ENCODE data around the gene LILRB3. TPM values are rescaled to one million over a fixed set of nuclear protein-coding genes. Genes with fewer than 3 reads are reported as not detected.
"Not testable (repeated sequence)": the region's sequence is repeated elsewhere in the genome, so short reads cannot be mapped to it uniquely, and the experiment has no call there.

The LILRB3 gene
- total and polyA plus RNA-seq, 2 of the 4 experiments (the other 2 are of a cell fraction), result not detected

GRCh38 chr19:54245936-54246335 is 23.1 kb upstream of the LILRB3 start:
- H3K9ac ChIP-seq (ENCODE audit: low read depth, low read length), result no peak overlapping the region
- H3K4ac ChIP-seq (ENCODE audit: low read depth, low read length), result no peak overlapping the region
- H3K4me1 ChIP-seq (ENCODE audit: control insufficient read depth, insufficient read depth, low read length), result no peaks in the 10 kb centered on the region
- H3K4me3 ChIP-seq (ENCODE audit: insufficient read depth, low read depth, low read length), result no peak overlapping the region
- no peak overlapping the region for H2AFZ ChIP-seq (replicated peaks; ENCODE audit: low read length, poor library complexity)
- no peak overlapping the region for H2BK5ac ChIP-seq (ENCODE audit: low read depth, low read length, poor library complexity, severe bottlenecking)
- dilution Hi-C loops (cut with HindIII; ENCODE audit: low sequenced_read_pairs, unreplicated experiment) (no loop called here), intact Hi-C loops (cut with micrococcal nuclease) (no loop called here), in situ Hi-C loops (cut with MboI; ENCODE audit: low sequenced_read_pairs) (no loop called here)
- H3K18ac ChIP-seq (ENCODE audit: low read depth, low read length), result no peak overlapping the region
- no peak for ATAC-seq (ENCODE audit: low read depth)
- no peak for DNase-seq
- ChIA-PET POLR2A (ENCODE audit: unreplicated experiment) (no interaction called here), CTCF (no interaction called here)
- no peak overlapping the region for H3K56ac ChIP-seq (ENCODE audit: extremely low read depth, insufficient read depth, low read length)
- no peaks in the 10 kb centered on the region for H4K20me1 ChIP-seq (ENCODE audit: insufficient read depth, low read length)
- TF ChIP-seq BHLHE40 (IDR thresholded peaks at IDR 0.05; ENCODE audit: low read depth, low read length) (no peak), CEBPB (IDR thresholded peaks at IDR 0.05; ENCODE audit: low read depth, low read length) (no peak), CHD1 (IDR thresholded peaks at IDR 0.05; ENCODE audit: low read depth, low read length) (no peak), MAZ (IDR thresholded peaks at IDR 0.05; ENCODE audit: borderline replicate concordance, low read depth, low read length) (no peak), ELK1 (IDR thresholded peaks at IDR 0.05; ENCODE audit: borderline replicate concordance, low read depth, low read length) (no peak), FOS (IDR thresholded peaks at IDR 0.05; ENCODE audit: low read depth, low read length) (no peak)
- no peak overlapping the region for H3K23ac ChIP-seq (ENCODE audit: low read depth, low read length)
- no peak overlapping the region for H2AK9ac ChIP-seq (replicated peaks; ENCODE audit: low read depth, low read length, poor library complexity)
- no peaks in the 10 kb centered on the region for H3K9me3 ChIP-seq (ENCODE audit: control insufficient read depth, insufficient read depth, low read length)
- no peak overlapping the region for H3K4me2 ChIP-seq (ENCODE audit: low read depth, low read length)
- no peak overlapping the region for H3K14ac ChIP-seq (replicated peaks; ENCODE audit: low read depth, low read length)
- no TSS peak for BruUV-seq (replicated peaks)
- H2BK20ac ChIP-seq (ENCODE audit: low read depth, low read length), result no peak overlapping the region
- no peaks in the 10 kb centered on the region for H3K9me1 ChIP-seq (ENCODE audit: insufficient read depth, low read length)
- no peaks in the 10 kb centered on the region for H3K36me3 ChIP-seq (ENCODE audit: control insufficient read depth, insufficient read depth, low read length)
- no peak overlapping the region for H4K91ac ChIP-seq (ENCODE audit: insufficient read depth, low read depth, low read length)
- no peak overlapping the region for H3K27ac ChIP-seq (ENCODE audit: insufficient read depth, low read length)
- no peak overlapping the region for H4K8ac ChIP-seq (ENCODE audit: low read depth in 2 of 2, low read length in 2 of 2)
- no peak overlapping the region for H2BK120ac ChIP-seq (ENCODE audit: low read depth, low read length)
- H2BK15ac ChIP-seq (ENCODE audit: low read depth, low read length), result no peak overlapping the region
- H3K27me3 ChIP-seq (ENCODE audit: control insufficient read depth, insufficient read depth, low read length), result no peaks in the 10 kb centered on the region; the same call in none of the 2 replicates
- WGBS, 2 experiments (ENCODE audit: extremely low coverage in 2 of 2, insufficient read length in 1 of 2), result no CpG with 5 or more reads among the region's 3 CpGs
- no peak overlapping the region for H4K5ac ChIP-seq (ENCODE audit: low read depth, low read length)
- no peak overlapping the region for H2AK5ac ChIP-seq (ENCODE audit: low read depth, low read length)
- no peaks in the 10 kb centered on the region for H3K79me1 ChIP-seq (ENCODE audit: low read depth in 1 of 2, low read length in 2 of 2)

GRCh38 chr19:54243809-54244208 is 21.0 kb upstream of the LILRB3 start:
- H3K79me1 ChIP-seq (ENCODE audit: low read depth in 1 of 2, low read length in 2 of 2); H2AFZ ChIP-seq (replicated peaks; ENCODE audit: low read length, poor library complexity); H3K4me2 ChIP-seq (ENCODE audit: low read depth, low read length); H2BK20ac ChIP-seq (ENCODE audit: low read depth, low read length); H3K14ac ChIP-seq (replicated peaks; ENCODE audit: low read depth, low read length); H4K20me1 ChIP-seq (ENCODE audit: insufficient read depth, low read length); intact Hi-C loops (cut with micrococcal nuclease); H3K56ac ChIP-seq (ENCODE audit: extremely low read depth, insufficient read depth, low read length); POLR2A ChIA-PET (ENCODE audit: unreplicated experiment); H3K9ac ChIP-seq (ENCODE audit: low read depth, low read length); DNase-seq; H3K18ac ChIP-seq (ENCODE audit: low read depth, low read length); H3K4ac ChIP-seq (ENCODE audit: low read depth, low read length); H4K91ac ChIP-seq (ENCODE audit: insufficient read depth, low read depth, low read length); CTCF ChIA-PET; H3K4me1 ChIP-seq (ENCODE audit: control insufficient read depth, insufficient read depth, low read length); dilution Hi-C loops (cut with HindIII; ENCODE audit: low sequenced_read_pairs, unreplicated experiment); H2BK15ac ChIP-seq (ENCODE audit: low read depth, low read length); H3K4me3 ChIP-seq (ENCODE audit: insufficient read depth, low read depth, low read length); H3K36me3 ChIP-seq (ENCODE audit: control insufficient read depth, insufficient read depth, low read length); H3K9me3 ChIP-seq (ENCODE audit: control insufficient read depth, insufficient read depth, low read length); BruUV-seq (replicated peaks); H3K9me1 ChIP-seq (ENCODE audit: insufficient read depth, low read length); H2AK9ac ChIP-seq (replicated peaks; ENCODE audit: low read depth, low read length, poor library complexity); ATAC-seq (ENCODE audit: low read depth); H3K27ac ChIP-seq (ENCODE audit: insufficient read depth, low read length); in situ Hi-C loops (cut with MboI; ENCODE audit: low sequenced_read_pairs); H2BK120ac ChIP-seq (ENCODE audit: low read depth, low read length); H3K23ac ChIP-seq (ENCODE audit: low read depth, low read length); H2AK5ac ChIP-seq (ENCODE audit: low read depth, low read length); H3K27me3 ChIP-seq (ENCODE audit: control insufficient read depth, insufficient read depth, low read length); H4K5ac ChIP-seq (ENCODE audit: low read depth, low read length); H4K8ac ChIP-seq (ENCODE audit: low read depth in 2 of 2, low read length in 2 of 2); H2BK5ac ChIP-seq (ENCODE audit: low read depth, low read length, poor library complexity, severe bottlenecking): not testable (repeated sequence)
- no CpG with 5 or more reads among the region's 8 CpGs for WGBS, 2 experiments (ENCODE audit: extremely low coverage in 2 of 2, insufficient read length in 1 of 2)
